ENCODE measurements around the gene MYO9A.

DNA sequence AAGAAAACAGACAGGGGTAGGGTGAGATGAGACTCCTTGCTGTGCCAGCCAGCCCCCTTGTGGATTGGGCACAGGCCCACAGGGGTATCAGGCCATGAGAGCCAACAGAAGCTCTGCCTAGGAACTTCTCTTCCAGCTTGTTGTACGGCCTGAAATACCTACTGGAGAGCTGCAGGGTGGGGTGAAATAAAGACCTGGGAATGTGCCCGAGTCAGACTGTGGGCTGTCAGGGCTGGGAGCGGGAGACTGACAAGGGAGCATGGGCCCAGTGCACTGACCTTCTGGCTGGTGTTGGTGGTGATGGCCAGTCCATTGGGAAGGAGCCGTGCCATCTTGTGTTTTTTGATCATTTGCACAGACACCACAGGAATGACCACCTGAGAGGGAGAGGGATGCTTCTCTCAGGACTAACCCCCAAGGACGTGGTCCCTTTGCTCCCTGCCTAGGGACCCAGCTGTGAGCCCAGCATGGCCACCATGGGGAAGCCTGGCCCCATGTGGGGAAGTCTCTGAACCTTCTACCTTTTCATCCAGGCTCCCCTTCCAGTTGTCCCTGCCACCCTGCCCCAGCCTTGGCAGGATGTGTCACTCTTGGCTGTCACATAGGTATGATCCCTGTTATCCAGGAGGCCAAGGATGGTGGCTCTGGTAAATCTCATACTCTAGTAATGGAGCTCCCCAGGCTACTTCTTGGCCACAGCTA lies 48.9 kb upstream of the MYO9A start:
- no peak for TF ChIP-seq POLR2A (IDR thresholded peaks at IDR 0.05)
- TF ChIP-seq, protein P1, sequence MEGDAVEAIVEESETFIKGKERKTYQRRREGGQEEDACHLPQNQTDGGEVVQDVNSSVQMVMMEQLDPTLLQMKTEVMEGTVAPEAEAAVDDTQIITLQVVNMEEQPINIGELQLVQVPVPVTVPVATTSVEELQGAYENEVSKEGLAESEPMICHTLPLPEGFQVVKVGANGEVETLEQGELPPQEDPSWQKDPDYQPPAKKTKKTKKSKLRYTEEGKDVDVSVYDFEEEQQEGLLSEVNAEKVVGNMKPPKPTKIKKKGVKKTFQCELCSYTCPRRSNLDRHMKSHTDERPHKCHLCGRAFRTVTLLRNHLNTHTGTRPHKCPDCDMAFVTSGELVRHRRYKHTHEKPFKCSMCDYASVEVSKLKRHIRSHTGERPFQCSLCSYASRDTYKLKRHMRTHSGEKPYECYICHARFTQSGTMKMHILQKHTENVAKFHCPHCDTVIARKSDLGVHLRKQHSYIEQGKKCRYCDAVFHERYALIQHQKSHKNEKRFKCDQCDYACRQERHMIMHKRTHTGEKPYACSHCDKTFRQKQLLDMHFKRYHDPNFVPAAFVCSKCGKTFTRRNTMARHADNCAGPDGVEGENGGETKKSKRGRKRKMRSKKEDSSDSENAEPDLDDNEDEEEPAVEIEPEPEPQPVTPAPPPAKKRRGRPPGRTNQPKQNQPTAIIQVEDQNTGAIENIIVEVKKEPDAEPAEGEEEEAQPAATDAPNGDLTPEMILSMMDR (IDR thresholded peaks at IDR 0.05) = no peak

Data from breast epithelium (tissue), 3 donors.